MCF 10A (cell line): ENCODE measurements around the gene SPRR1A. TPM values are rescaled to one million over a fixed set of nuclear protein-coding genes. Genes with fewer than 3 reads are reported as not detected.

ENCODE experiments used
- BruUV-seq: library from RNA; stranded (reverse); fragments of 400-500 nt; replicated peaks from 2 replicates; lab custom pipeline; 2021; lab: Mats Ljungman, UMichigan
- CTCF ChIA-PET: fragments of 300-600 bp; sonication (Branson Sonifier 250); formaldehyde crosslinking; extraction: SDS; loops from one replicate; lab custom pipeline; 2021; ENCODE audit warnings: antibody characterized with exemption, inconsistent platforms; lab: Yijun Ruan, JAX
- POLR2A ChIA-PET: fragments of 300-600, 350-650 bp; sonication (Branson Sonifier 250); formaldehyde crosslinking; extraction: SDS; loops from one replicate; lab custom pipeline; 2020; ENCODE audit warnings: antibody characterized with exemption, inconsistent platforms; lab: Yijun Ruan, JAX
- DNase-seq: peaks from one replicate; pipeline ENCODE4 v3.0.0-alpha.2; 2018; ENCODE audit not compliant: unreplicated experiment
- H3K27ac Mint-ChIP-seq: one replicate; pipeline ENCODE4 v1.8.0; 2022; ENCODE audit warnings: mild to moderate bottlenecking, low read depth, mixed read lengths; ENCODE audit not compliant: unreplicated experiment
- H3K27me3 Mint-ChIP-seq: one replicate; pipeline ENCODE4 v1.8.0; 2022; ENCODE audit warnings: mixed read lengths; ENCODE audit not compliant: insufficient read depth, unreplicated experiment
- H3K36me3 Mint-ChIP-seq: one replicate; pipeline ENCODE4 v1.8.0; 2022; ENCODE audit warnings: mild to moderate bottlenecking, moderate library complexity, mixed read lengths; ENCODE audit not compliant: insufficient read depth, unreplicated experiment
- H3K4me1 Mint-ChIP-seq: one replicate; pipeline ENCODE4 v1.8.0; 2022; ENCODE audit warnings: mixed read lengths; ENCODE audit not compliant: insufficient read depth, unreplicated experiment
- H3K4me3 Mint-ChIP-seq: one replicate; pipeline ENCODE4 v1.8.0; 2022; ENCODE audit warnings: mild to moderate bottlenecking, moderate library complexity, mixed read lengths; ENCODE audit not compliant: unreplicated experiment
- H3K9me3 Mint-ChIP-seq: one replicate; pipeline ENCODE4 v1.8.0; 2022; ENCODE audit warnings: mixed read lengths; ENCODE audit not compliant: unreplicated experiment
- CTCF ChIP-seq: fragments of 200-600 bp; IDR thresholded peaks from one replicate; pipeline ENCODE4 v1.8.0; 2022; ENCODE audit warnings: antibody characterized with exemption, mild to moderate bottlenecking; ENCODE audit not compliant: unreplicated experiment
- intact Hi-C: fragments of 100-400 bp; cut with micrococcal nuclease; formaldehyde crosslinking; loops from 2 replicates; pipeline ENCODE4 v1.14.1; 2022
- total RNA-seq: library from RNA; stranded (reverse); gene quantifications from 2 replicates; pipeline ENCODE4 v1.2.3, GENCODE V29; 2022

SPRR1A gene
- total RNA-seq, 1 experiment from 2014 or later, result not detected

- intact Hi-C loops, result no loop called here
- H3K27me3 Mint-ChIP-seq, result no peaks in the 10 kb centered on the region
- H3K36me3 Mint-ChIP-seq, result no peaks in the 10 kb centered on the region
- H3K27ac Mint-ChIP-seq, result no peak overlapping the region
- TF ChIP-seq CTCF, result no peak
- POLR2A ChIA-PET, result interaction anchor here (0.5 to 0.9 kb wide), 3 partner anchors 29 to 245 kb away, joined by 3 read pairs; no protein-coding TSS in a partner anchor
- no TSS peak for BruUV-seq
- no peaks in the 10 kb centered on the region for H3K9me3 Mint-ChIP-seq
- H3K4me3 Mint-ChIP-seq, result no peak overlapping the region
- CTCF ChIA-PET, result interaction anchor here (1.0 to 1.5 kb wide), 2 partner anchors 34 to 232 kb away, joined by 3 to 5 read pairs; no protein-coding TSS in a partner anchor
- H3K4me1 Mint-ChIP-seq, result peaks cover 7% of the 10 kb centered on the region
- no peak for DNase-seq
These were observed 24.0 kb upstream of the SPRR1A start for GRCh38 chr1:152959801-152960451.

- ChIA-PET CTCF (interaction anchor here (1.0 to 1.5 kb wide), 2 partner anchors 34 to 232 kb away, joined by 3 to 5 read pairs; no protein-coding TSS in a partner anchor), POLR2A (interaction anchor here (0.5 to 0.9 kb wide), 3 partner anchors 28 to 244 kb away, joined by 3 read pairs; no protein-coding TSS in a partner anchor)
- no peaks in the 10 kb centered on the region for H3K36me3 Mint-ChIP-seq
- no peak overlapping the region for H3K27ac Mint-ChIP-seq
- no TSS peak for BruUV-seq
- H3K4me1 Mint-ChIP-seq, result peaks cover 5% of the 10 kb centered on the region
- no peak overlapping the region for H3K4me3 Mint-ChIP-seq
- no peaks in the 10 kb centered on the region for H3K27me3 Mint-ChIP-seq
- no peak for TF ChIP-seq CTCF
- DNase-seq, result no peak
- H3K9me3 Mint-ChIP-seq, result no peaks in the 10 kb centered on the region
- intact Hi-C loops, result no loop called here
These were observed 23.3 kb upstream of the SPRR1A start for GRCh38 chr1:152960452-152961044.

- intact Hi-C loops, result no loop called here
- CTCF ChIA-PET, result interaction anchor here (0.8 to 1.6 kb wide), 4 partner anchors 35 to 269 kb away, joined by 3 to 5 read pairs (median 4); no protein-coding TSS in a partner anchor
These were observed 22.5 kb upstream of the SPRR1A start for GRCh38 chr1:152961226-152961891.

More at GRCh38 chr1:152961226-152961891, 22.5 kb upstream of the SPRR1A start:
- Mint-ChIP-seq H3K27ac (no peak overlapping the region), H3K27me3 (no peaks in the 10 kb centered on the region), H3K4me1 (peaks cover 5% of the 10 kb centered on the region), H3K9me3 (no peaks in the 10 kb centered on the region), H3K36me3 (no peaks in the 10 kb centered on the region), H3K4me3 (no peak overlapping the region)
- no peak for TF ChIP-seq CTCF
- BruUV-seq, result no TSS peak
- no peak for DNase-seq
- POLR2A ChIA-PET, result interaction anchor here (0.6 kb wide), 1 partner anchor 232 kb away, joined by 3 read pairs; no protein-coding TSS in a partner anchor
